Activated gamma-delta T cell (primary cell): ENCODE results near the gene AKAP6.
"Not testable (repeated sequence)": the region's sequence is repeated elsewhere in the genome, so short reads cannot be mapped to it uniquely, and the experiment has no call there.

ENCODE experiments used
- DNase-seq: peaks from one replicate; lab custom pipeline; 2025; lab: John Stamatoyannopoulos, UW

AKAP6 gene

GRCh38 chr14:32761381-32761968, 432.4 kb downstream of the AKAP6 start:
- no peak for DNase-seq

- no peak for DNase-seq
These were observed 433.8 kb downstream of the AKAP6 start for GRCh38 chr14:32762886-32763285.

- no peak for DNase-seq
These were observed 434.6 kb downstream of the AKAP6 start for GRCh38 chr14:32763673-32764072.

- no peak for DNase-seq
These were observed 435.0 kb downstream of the AKAP6 start for GRCh38 chr14:32764131-32764530.

GRCh38 chr14:32770422-32770821, 441.3 kb downstream of the AKAP6 start:
- no peak for DNase-seq

GRCh38 chr14:32774214-32774613, 445.1 kb downstream of the AKAP6 start:
- no peak for DNase-seq

- DNase-seq = no peak
These were observed 450.7 kb downstream of the AKAP6 start for GRCh38 chr14:32779840-32780239.

GRCh38 chr14:32784405-32784804, 455.3 kb downstream of the AKAP6 start:
- DNase-seq = no peak

GRCh38 chr14:32785585-32785984, 456.5 kb downstream of the AKAP6 start:
- DNase-seq = no peak

- DNase-seq = no peak
These were observed 457.8 kb downstream of the AKAP6 start for GRCh38 chr14:32786886-32787285.

- DNase-seq = not testable (repeated sequence)
These were observed 463.9 kb downstream of the AKAP6 start for GRCh38 chr14:32793033-32793432.

- no peak for DNase-seq
These were observed 471.2 kb downstream of the AKAP6 start for GRCh38 chr14:32800320-32800719.

GRCh38 chr14:32802295-32802694, 473.2 kb downstream of the AKAP6 start:
- no peak for DNase-seq

GRCh38 chr14:32805979-32806378, 476.9 kb downstream of the AKAP6 start:
- DNase-seq = no peak

- DNase-seq = no peak
These were observed 479.5 kb downstream of the AKAP6 start for GRCh38 chr14:32808644-32809043.

- DNase-seq = no peak
These were observed 480.2 kb downstream of the AKAP6 start for GRCh38 chr14:32809255-32809654.

- no peak for DNase-seq
These were observed 484.3 kb downstream of the AKAP6 start for GRCh38 chr14:32813401-32813800.

- DNase-seq = no peak
These were observed 485.6 kb downstream of the AKAP6 start for GRCh38 chr14:32814721-32815120.

GRCh38 chr14:32816588-32816987, 487.5 kb downstream of the AKAP6 start:
- DNase-seq = no peak

GRCh38 chr14:32817780-32818179, 488.7 kb downstream of the AKAP6 start:
- DNase-seq = no peak

GRCh38 chr14:32818581-32818980, 489.5 kb downstream of the AKAP6 start:
- DNase-seq = no peak

GRCh38 chr14:32820181-32820580, 491.1 kb downstream of the AKAP6 start:
- DNase-seq = no peak

- DNase-seq = no peak
These were observed 491.6 kb downstream of the AKAP6 start for GRCh38 chr14:32820682-32821081.

GRCh38 chr14:32821964-32822653, 493.0 kb downstream of the AKAP6 start:
- DNase-seq = no peak
